SKM-1 (cell line): ENCODE data around the gene LNX1.

Experiments used
- DNase-seq: peaks from one replicate; lab custom pipeline; 2025; ENCODE audit not compliant: unreplicated experiment; lab: John Stamatoyannopoulos, UW

LNX1 gene

DNA sequence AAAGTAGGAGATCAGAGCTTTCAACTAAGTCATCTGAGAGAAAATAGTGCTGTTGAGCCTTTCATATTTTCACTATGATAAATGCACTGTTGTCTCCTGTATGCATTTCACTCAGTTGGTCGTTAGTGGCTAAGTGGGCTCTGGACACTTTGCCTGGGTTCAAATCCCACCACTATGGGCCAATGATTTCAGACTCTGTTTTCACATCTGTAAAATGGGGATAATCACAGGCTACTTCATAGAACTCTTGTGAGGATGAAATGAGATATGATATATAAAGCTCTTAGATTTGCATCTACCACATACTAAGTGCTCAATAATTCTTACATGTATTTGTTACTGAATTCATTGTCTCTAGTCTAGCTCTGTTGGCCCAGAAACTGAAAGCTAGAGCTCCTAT is 16.8 kb downstream of the LNX1 start:
- DNase-seq, result no peak

GRCh38 chr4:53573696-53574095 is 17.6 kb downstream of the LNX1 start:
- no peak for DNase-seq

GRCh38 chr4:53572600-53572994 is 18.7 kb downstream of the LNX1 start:
- DNase-seq, result no peak

DNA sequence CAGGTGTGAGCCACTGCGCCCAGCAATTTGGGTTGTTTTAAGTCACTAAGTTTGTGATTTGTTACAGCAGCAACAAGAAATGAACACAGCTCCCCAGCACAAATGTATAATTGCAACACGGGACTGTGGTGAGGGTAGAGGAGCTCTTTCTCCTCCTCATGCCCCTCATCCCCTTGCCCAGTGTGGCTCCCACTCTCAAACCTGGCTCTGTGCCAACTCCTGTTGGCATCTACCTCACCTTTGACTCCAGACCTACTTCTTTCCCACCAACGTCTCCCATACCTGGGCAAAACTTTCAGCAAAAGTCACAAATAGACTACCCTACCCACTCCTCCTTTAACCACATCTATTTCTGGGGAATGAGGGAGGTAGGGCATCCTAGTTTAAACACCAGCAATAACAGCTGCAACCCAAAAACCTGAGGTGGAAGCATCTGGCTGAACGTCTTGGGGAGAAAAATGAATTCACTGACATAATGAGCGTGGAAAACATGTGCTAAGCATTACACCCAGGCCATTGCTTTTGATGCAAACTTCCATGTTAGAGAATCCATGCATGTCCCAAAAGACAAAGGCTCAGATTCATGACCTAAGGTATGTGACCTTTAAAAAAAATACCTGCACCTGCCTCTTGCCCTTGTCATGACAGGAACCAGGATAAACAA is 19.2 kb downstream of the LNX1 start:
- DNase-seq, result no peak

- DNase-seq, result no peak
Observed at GRCh38 chr4:53563824-53564223, 27.5 kb downstream of the LNX1 start.

- no peak for DNase-seq
Observed at GRCh38 chr4:53562409-53562808, 28.9 kb downstream of the LNX1 start.

- DNase-seq, result no peak
Observed at GRCh38 chr4:53559021-53559620, 32.2 kb downstream of the LNX1 start.

DNA sequence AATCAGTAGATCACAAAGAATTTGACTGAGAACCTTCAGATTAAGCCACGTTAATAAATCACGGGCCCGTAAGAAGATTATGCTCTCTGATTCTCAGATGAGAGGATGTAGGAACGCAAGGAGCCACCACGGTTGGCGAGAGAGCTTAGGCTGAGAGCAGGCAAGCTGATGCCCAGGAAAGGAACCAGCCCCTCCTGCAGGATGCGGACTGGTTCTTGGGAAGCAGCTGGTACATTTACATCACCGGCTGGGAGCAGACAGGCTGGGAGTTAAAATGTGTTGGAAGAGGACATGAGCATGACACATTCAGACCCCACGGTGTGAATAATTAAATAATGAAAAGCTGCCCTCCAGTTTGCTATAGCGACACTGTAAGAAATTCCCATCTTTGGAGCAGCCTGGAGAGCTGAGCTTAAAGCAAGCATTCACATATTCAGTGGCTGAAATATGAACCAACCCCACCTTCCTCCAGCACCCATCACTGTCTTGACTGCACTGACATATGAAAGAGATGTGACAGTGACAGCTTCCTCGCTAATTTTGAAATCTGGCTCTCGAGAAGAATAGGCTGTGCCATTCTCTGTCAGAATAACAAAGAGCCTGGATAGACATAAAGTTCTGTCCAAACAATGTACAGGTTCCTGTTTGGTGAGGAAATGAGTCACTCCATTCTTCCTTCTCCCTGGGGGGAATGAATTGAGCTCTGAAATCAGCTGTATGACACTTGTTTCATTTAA is 33.1 kb downstream of the LNX1 start:
- no peak for DNase-seq

DNA sequence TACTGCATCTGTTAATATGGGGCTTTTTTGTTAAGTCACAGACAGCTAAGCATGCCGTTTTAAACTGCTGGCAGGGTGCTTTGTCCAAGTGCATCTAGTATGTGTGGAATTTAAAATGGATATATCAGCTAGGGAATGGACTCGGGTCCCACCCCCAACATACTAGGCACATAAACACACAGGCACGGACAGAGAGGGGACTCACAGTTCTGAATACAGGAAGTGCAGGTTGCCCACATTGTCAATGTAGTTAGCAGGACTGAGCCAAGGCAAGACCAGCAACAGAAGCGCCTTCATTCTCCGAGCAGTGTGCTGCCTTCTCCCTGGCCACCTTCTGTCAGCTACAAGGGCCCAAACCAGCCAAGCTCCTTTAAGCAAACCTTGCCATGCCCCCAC is 33.6 kb downstream of the LNX1 start:
- no peak for DNase-seq

- no peak for DNase-seq
Observed at GRCh38 chr4:53556651-53557050, 34.6 kb downstream of the LNX1 start.

DNA sequence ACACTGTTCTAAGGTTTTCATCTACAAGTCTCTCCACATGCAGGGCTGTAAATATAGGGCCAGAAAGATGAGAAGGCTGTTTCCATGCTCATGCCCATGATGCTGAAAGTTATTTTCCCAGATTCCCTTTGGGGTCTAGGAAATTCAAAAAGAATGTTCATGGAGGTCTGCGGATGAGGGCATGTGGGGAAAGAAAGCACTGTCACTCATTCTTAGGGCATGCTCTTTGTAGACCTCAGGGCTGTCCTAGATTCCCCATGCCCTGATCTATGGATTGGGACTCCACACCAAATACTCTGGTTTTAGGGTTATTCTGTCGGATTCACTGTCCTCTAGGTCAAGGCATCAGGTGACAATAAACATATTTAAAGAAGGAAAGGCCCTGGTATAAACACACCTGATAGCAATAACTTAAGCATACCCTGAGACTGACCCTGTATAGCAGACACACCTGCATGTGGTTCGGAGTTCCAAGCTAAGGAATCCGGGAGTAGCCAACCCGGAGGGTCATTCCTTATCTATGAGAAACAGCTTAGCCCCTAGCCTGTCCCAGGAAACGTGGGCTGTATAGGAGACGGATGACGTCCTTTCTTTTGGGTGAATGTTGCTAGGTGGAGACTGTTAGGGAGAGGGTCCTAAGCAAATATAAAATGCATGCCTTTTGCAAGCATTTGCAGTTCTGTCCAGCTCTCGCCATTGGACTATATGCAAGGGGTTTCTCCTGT is 37.6 kb downstream of the LNX1 start:
- no peak for DNase-seq

GRCh38 chr4:53552711-53553110 is 38.6 kb downstream of the LNX1 start:
- DNase-seq, result no peak

DNA sequence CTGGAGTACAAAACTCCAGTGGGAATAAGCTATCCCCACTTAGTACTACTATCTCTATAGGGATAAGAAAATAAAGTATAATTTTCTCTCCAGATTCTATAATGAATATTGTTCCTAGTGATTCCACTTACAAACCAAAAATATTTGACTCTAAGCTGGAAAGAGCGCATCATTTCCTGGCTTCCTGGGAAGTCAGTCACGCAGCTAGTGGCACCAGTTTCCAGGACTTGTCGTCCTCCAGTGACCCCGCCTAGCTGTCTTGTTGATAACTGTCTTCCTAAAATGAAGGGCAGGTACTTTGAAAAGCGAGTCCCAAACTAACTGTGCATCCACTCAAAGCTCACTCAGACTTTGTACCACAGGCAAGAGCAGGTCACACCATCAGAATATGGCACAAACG is 39.3 kb downstream of the LNX1 start:
- no peak for DNase-seq

- DNase-seq, result no peak
Observed at GRCh38 chr4:53551281-53551864, 39.9 kb downstream of the LNX1 start.

DNA sequence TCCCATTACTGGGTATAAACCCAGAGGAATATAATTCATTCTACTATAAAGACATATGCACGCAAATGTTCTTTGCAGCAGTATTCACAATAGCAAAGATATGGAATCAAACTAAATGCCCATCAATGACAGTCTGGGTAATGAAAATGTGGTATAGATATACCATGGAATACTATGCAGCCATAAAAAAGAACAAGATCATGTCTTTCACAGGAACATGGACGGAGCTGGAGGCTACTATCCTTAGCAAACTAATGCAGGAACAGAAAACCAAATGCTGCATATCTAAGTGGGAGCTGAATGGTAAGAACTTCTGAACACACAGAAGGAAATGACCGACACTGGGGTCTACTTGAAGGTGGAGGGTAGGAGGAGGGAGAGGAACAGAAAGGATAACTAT is 42.6 kb downstream of the LNX1 start:
- no peak for DNase-seq

DNA sequence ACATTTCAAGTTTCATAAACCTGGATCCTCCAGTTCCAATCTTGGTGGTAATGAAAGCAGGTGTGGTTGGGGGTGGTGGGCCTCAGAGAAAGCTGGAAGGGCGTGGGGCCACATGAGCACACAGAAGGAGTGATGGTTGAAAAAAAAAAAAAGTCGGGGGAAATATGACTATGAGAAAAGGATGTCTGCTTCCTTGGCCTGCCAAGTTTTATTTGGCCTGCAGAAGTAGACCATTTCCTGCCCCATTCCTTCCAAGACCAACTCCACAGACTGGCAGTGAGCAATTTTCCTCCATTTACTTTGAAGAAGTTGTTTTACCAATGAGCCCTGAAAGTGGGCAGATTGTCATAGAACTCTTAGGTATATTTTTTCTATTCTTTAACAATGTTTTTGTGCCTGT is 43.3 kb downstream of the LNX1 start:
- no peak for DNase-seq

DNA sequence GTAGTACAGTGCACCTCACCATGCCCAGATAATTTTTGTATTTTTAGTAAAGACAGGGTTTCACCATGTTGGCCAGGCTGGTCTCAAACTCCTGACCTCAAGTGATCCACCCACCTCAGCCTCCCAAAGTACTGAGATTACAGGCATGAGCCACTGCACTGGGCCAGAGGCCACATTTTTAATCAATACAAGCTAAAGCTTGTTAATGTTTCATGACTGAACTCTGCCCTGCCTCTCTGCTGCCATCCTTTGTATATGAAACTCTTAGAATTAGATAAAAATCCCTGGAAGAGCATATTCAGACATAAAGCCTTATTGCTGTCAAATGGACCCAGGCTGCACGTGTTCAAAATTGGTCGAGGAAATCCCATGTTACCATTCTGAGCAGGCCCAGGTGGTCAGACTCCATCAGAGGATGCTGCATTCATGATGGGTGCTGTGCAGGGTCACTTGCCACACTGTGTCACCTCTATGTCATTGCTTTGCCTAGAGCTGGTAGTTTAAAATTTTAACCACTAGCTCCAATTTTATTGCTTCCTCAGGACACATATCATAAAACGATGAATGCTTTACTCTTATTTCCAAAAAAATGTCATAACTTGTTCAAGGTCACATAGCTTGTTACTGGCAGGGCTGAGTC is 45.2 kb downstream of the LNX1 start:
- DNase-seq, result no peak

DNA sequence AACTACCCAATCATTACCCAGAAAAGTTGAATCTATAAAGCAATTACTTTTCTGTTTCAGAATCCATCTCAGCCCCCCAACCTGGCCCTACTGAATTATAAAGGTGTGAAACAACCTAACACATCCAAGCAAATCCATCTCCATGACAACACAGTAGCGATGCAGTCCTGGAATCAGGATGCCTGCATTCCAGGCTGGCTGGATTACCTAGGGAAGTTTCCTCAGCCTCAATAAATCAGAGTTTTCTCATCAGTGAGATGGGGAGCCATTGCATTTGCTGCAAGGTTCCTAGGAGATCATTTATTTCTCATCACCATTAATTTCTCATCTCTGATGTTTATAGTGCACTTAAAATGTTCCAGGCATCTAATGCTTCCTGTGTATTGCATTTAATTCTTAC is 46.0 kb downstream of the LNX1 start:
- no peak for DNase-seq

GRCh38 chr4:53543561-53543960 is 47.7 kb downstream of the LNX1 start:
- no peak for DNase-seq

DNA sequence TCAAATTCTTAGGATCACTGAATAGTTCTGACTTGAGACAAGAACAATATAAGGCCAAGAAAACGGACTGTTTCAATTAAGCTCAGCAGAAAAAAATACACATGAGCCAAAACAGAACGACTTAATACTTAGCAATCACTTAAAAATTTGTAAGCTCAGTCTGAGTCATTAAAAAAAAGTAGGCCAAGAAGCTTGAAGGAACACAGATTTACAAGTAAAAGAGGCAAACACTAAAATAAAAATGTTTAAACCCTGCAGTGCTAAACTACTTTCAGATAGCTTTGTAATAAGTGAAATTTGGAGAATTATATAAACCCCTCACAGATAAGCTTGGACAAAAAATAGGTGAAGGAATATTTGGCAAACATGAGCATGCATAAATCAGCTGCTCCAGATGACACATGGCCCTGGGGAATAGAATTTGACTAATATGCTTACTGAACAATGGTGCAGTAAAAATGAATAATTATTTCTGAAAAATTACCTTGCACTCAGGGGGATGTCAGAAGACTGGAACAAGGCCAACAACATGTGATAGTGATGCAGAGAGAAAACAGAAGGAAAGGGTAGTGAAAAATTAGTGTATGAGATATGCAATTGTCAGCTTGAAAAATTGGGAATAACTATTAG is 49.6 kb downstream of the LNX1 start:
- DNase-seq, result no peak

DNA sequence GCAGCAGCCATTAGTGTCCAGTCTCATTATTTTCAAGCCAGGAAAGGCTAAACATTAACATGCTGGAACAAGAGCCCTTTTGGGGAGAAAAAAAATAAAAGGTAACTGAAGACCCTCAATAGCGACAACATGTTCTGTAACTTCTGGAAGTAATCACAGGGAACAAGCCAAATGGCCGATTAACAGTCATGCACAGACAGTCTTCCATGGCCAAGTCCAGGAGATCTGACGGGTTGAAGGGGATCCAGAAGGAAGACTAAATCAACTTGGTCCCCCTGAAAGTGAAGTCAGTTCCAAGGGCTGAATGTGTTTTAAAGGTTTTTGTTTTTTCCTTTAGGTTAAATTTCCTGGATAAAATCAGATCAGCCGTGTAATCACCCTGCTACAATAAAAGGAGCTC is 52.5 kb downstream of the LNX1 start:
- no peak for DNase-seq
